ENCODE results near the gene TNIK. TPM values are rescaled to one million over a fixed set of nuclear protein-coding genes. Genes with fewer than 3 reads are reported as not detected.

The TNIK gene
- total and polyA plus RNA-seq, 2 of the 13 experiments (the other 11 are each of a cell fraction or from before 2014, with no cell fraction given) = 0.15 to 0.22 TPM

- no peak for TF ChIP-seq ZNF333 (CRISPR knock-in tag; IDR thresholded peaks at IDR 0.05; ENCODE audit: borderline replicate concordance)
- peak; percentile 89 for TF ChIP-seq ZNF317 (CRISPR knock-in tag; IDR thresholded peaks at IDR 0.05)
- TF ChIP-seq FOXP1 (IDR thresholded peaks at IDR 0.05) = no peak
- TF ChIP-seq FOXP1 (CRISPR knock-in tag; IDR thresholded peaks at IDR 0.05) = 0 out of 2 replicates have a peak, but pooled peaks have one; percentile 33
- TF ChIP-seq DR1 (CRISPR knock-in tag; IDR thresholded peaks at IDR 0.05) = no peak
- peak; percentile 41 for TF ChIP-seq RAD21 (CRISPR knock-in tag; IDR thresholded peaks at IDR 0.05)
- TF ChIP-seq KMT2A (CRISPR knock-in tag; IDR thresholded peaks at IDR 0.05) = no peak
- TF ChIP-seq ZNF605 (CRISPR knock-in tag; IDR thresholded peaks at IDR 0.05) = 0 out of 2 replicates have a peak, but pooled peaks have one; percentile 41
- 0 out of 2 replicates have a peak, but pooled peaks have one; percentile 17 for TF ChIP-seq SALL1 (CRISPR knock-in tag; IDR thresholded peaks at IDR 0.05)
- TF ChIP-seq GLI4 (CRISPR knock-in tag; IDR thresholded peaks at IDR 0.05; ENCODE audit: borderline replicate concordance) = no peak
- no peak for TF ChIP-seq ZNF777 (CRISPR knock-in tag; IDR thresholded peaks at IDR 0.05)
- 0 out of 2 replicates have a peak, but pooled peaks have one; percentile 20 for TF ChIP-seq THAP11 (CRISPR knock-in tag; IDR thresholded peaks at IDR 0.05)
- TF ChIP-seq ZMYM4 (CRISPR knock-in tag; IDR thresholded peaks at IDR 0.05) = peak; percentile 39; the same call in 1 of the 2 replicates
- TF ChIP-seq REPIN1 (CRISPR knock-in tag; IDR thresholded peaks at IDR 0.05; ENCODE audit: borderline replicate concordance, low read depth) = no peak
- peak; percentile 61; the same call in 1 of the 2 replicates for TF ChIP-seq TFAP4 (IDR thresholded peaks at IDR 0.05; ENCODE audit: borderline replicate concordance, low read depth)
- TF ChIP-seq ZNF713 (CRISPR knock-in tag; IDR thresholded peaks at IDR 0.05) = no peak
- peak; percentile 95 for TF ChIP-seq ETV6 (CRISPR knock-in tag; conservative IDR thresholded peaks at IDR 0.05)
- no peak for TF ChIP-seq ZNF609 (CRISPR knock-in tag; IDR thresholded peaks at IDR 0.05; ENCODE audit: borderline replicate concordance)
- TF ChIP-seq BCLAF1 (IDR thresholded peaks at IDR 0.05) = no peak
- TF ChIP-seq THYN1 (CRISPR knock-in tag; IDR thresholded peaks at IDR 0.05; ENCODE audit: borderline replicate concordance, low read depth) = no peak
- no peak for TF ChIP-seq TAF1 (CRISPR knock-in tag; IDR thresholded peaks at IDR 0.05)
- TF ChIP-seq BCL3 (CRISPR knock-in tag; IDR thresholded peaks at IDR 0.05) = no peak
- TF ChIP-seq KAT7 (CRISPR knock-in tag; IDR thresholded peaks at IDR 0.05; ENCODE audit: borderline replicate concordance) = no peak
- TF ChIP-seq RFXANK (CRISPR knock-in tag; IDR thresholded peaks at IDR 0.05) = no peak
Observed at GRCh38 chr3:171183042-171183441, 277.2 kb downstream of the TNIK start (continued).

Measured in HepG2 (cell line).